NCI-H146 treated with DMSO at 0.1 percent for 48 hours (cell line): ENCODE data around the gene KRTAP21-1.
"Not testable (repeated sequence)": the region's sequence is repeated elsewhere in the genome, so short reads cannot be mapped to it uniquely, and the experiment has no call there.

Experiments used
- DNase-seq: peaks from one replicate; lab custom pipeline; 2025; ENCODE audit not compliant: unreplicated experiment; lab: John Stamatoyannopoulos, UW

Gene KRTAP21-1

GRCh38 chr21:30755328-30755727 is at the start of gene KRTAP21-1:
Gene KRTAP21-1, minus strand, starts transcription at chr21:30755428. Its CDS starts 50 bp downstream, at chr21:30755378.
- DNase-seq, result not testable (repeated sequence)

GRCh38 chr21:30800605-30801004 is 45.4 kb upstream of the KRTAP21-1 start:
- no peak for DNase-seq

DNA sequence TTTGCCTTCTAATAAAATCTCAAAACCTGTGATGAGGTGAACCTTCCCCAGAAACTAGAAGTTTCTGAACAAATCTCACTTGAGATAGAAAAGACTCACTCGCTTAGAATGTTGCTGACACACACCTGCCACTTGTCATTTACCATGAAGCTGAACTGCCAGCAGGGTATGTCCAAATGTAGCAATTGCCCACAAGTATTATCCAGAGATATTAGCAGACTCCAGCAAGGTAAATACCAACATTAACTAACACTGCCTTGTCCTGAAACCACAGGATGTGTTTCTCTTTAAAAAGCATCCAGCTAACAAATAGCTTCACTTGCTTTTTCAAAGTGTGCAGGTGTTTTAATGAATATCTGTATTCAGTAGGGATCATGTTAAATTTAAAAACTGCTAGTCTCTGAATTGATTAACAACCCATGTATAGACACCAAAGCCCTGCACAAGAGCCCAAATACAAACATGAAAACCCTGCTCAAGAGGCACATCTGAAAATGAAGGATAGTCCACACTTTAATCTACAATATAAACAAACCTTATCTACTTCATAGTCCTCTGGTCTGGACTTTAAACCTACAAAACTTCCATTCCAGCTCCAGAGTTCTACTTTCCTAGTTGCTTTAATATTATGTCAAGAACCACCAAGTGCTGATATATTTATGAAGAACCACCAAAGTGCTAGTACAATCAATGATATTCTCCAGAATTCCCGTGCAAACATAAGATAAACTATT is 38.5 kb upstream of the KRTAP21-1 start:
- no peak for DNase-seq

DNA sequence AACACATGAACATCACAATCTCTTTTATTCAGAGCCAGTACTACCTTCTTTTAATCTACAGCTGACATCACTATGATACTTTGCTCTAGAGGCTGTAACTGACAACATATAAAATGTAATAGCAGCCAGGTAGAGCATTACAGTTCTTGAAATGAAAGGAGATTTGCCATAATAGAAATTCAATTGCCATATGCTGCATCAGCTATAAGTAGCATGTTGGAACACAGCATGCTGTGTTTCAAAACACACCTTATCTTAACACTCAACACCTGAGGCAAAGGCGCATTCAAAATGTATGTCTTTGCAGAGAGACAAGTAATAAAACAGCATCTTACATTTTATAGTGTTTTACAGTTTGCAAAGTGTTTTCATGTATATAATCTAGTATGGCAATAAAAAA is 24.0 kb upstream of the KRTAP21-1 start:
- DNase-seq, result no peak

GRCh38 chr21:30769724-30770431 is 14.7 kb upstream of the KRTAP21-1 start:
- no peak for DNase-seq

- DNase-seq, result no peak
Observed at GRCh38 chr21:30760776-30761175, 5.5 kb upstream of the KRTAP21-1 start.

DNA sequence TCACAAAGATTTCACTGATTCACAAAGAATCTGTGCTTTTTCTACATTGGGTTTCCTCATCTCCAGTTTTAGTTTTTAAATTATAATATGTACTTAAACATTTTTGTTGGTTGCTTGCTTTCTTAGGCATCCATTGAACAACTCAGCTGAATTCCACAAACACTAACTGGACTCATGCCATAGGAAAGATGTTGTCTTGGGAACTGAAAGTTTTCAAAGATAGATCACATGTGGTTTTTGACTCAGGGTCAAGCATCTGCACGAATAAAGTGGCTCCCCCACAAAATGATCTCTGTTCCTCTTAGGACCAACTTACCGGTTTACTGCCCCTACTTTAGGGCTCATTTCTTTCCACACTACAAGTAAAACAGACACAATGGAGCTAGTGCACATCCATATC is 3.1 kb upstream of the KRTAP21-1 start:
- no peak for DNase-seq

DNA sequence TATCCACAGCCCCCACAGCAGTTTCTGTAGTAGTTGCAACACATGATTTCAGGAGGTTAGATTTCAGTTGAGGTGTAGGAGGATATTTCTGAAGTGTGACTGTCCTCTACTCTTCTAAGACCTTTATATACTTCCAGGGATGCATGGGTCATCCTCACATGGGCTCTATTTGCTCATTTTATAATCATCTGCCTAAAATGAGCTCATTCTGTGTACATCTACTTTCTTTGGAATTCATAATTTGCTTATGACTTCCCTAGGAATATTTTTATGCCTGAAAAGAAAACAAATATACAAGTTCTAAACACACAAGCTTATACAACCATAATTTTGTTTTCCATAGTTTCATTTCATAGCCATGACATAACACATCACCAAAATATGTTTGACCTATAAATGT is 8.1 kb downstream of the KRTAP21-1 start, which contains the start of gene KRTAP21-2:
Gene KRTAP21-2 (minus strand): TSS at position 101 of the 400 bp plus-strand sequence. CDS start 57 bp downstream, at position 44.
- no peak for DNase-seq

GRCh38 chr21:30740462-30740861 is 14.8 kb downstream of the KRTAP21-1 start:
- no peak for DNase-seq

DNA sequence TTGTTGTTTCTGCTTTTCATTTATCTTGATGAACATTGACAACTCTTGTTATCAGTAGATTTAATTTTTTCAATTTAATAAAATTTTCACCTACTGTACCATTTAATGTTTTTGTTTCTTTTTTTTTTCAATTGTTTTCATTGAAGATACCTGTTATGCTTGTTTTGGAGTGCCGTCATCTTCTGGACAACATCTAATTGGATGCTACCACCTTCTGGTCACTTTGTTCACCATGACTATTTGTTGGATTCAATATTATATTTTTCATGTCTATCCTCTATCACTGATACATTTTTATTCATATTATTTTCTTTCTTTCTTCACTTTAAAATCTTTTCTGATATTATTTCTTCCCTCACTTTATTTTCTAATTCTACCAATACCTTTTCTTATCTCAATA is 22.2 kb downstream of the KRTAP21-1 start:
- no peak for DNase-seq

DNA sequence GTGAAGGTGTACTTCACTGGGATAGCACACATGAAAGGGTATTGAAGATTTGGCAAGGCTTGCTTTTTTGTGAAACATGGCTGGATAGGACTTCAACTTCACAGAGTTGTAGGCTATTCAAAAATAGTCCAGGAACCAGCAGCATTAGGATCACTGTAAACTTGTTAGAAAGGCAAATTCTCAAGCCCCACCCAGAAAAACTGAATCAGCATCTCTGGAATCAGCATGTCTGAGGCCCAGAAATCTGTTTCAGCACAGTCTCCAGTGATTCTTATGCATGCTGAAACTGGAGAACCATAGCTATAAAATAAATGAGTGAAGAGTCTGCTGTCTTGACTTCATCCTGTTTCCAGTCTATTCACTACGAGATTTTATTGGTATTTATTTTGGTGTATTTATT is 28.5 kb downstream of the KRTAP21-1 start:
- no peak for DNase-seq

DNA sequence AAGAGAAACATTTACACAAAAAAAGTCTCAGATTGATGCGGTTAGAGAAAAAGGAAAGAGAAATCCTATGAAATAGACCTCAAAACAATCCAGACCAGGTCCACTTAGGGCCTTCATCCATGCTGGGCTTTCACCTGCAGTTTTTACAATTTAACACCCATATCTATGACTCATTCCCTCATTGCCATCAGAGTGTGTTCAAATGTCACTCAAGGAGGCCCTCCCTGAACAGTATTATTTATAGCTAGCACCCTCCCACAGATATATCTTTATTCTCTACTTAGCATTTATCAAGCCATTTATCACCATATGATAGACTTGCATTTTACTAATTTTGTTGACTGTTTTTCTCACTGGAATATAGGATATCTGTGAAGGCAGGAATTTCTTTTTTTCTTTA is 35.8 kb downstream of the KRTAP21-1 start:
- no peak for DNase-seq

GRCh38 chr21:30718239-30718909 is 36.9 kb downstream of the KRTAP21-1 start, which contains the start of gene KRTAP21-3:
Gene KRTAP21-3, minus strand, starts transcription at chr21:30718777. Its CDS starts 18 bp downstream, at chr21:30718759.
- DNase-seq, result no peak

DNA sequence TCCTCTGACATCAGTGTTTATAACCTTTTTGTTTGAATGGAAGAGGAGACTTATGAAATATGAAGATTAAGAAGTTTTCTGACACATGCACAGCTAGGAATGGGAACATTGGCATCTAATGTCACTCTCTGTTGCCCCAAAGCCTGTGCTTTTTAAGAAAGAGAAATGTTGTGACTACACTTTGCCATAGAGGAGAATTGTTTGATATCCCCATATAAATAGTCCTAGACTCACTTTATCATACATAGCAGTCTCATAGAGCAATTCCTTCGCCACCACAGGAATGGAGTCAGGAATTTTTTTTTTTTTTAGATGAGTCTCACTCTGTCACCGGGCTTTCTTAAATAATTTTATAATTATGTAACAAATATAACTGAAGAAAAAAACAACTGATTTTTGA is 38.1 kb downstream of the KRTAP21-1 start:
- no peak for DNase-seq

GRCh38 chr21:30714946-30715345 is 40.3 kb downstream of the KRTAP21-1 start:
- DNase-seq, result no peak

DNA sequence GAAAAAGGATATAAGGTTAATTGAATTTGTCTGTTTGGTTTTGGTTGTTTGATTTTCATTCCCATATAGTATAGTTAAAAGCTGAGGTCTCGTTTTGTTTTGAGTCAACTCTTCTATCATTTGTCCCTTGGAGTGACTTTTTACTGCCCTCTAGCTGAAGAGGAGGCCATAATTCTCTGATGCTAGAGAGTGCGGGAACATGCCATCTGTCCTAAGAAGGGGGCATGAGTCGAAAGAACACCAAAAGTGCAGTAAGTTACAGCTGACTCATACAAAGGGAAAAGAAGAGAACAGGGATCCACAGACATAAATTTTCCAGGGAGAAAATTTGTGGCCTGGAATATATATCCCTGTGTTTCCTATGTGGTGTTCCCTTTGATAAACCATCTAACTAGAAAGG is 40.8 kb downstream of the KRTAP21-1 start:
- DNase-seq, result no peak

GRCh38 chr21:30713766-30714165 is 41.5 kb downstream of the KRTAP21-1 start:
- no peak for DNase-seq

GRCh38 chr21:30710499-30710898 is 44.7 kb downstream of the KRTAP21-1 start:
- no peak for DNase-seq

DNA sequence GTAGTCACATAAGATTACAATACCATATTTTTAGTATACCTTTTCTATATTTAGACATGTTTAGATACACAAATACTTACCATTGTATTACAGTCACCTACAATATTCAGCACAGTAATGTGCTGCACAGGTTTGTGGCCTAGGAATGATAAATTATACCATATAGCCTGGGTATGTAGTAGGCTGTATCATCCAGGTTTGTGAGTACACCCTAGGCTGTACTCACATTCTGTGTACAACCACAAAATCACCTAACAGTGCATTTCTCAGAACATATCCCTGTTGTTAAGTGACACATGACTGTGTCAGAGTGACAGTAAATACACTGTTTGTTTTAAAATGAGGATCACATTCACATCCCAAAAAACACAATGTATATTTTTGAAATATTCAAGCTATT is 47.8 kb downstream of the KRTAP21-1 start:
- DNase-seq, result no peak
